Measurements from ENCODE around the gene TMEM258. TPM values are rescaled to one million over a fixed set of nuclear protein-coding genes. Genes with fewer than 3 reads are reported as not detected.

The TMEM258 gene
- total RNA-seq, 3 donors from 2014 or later = 35.4 to 55.4 (median 35.7) TPM

DNA sequence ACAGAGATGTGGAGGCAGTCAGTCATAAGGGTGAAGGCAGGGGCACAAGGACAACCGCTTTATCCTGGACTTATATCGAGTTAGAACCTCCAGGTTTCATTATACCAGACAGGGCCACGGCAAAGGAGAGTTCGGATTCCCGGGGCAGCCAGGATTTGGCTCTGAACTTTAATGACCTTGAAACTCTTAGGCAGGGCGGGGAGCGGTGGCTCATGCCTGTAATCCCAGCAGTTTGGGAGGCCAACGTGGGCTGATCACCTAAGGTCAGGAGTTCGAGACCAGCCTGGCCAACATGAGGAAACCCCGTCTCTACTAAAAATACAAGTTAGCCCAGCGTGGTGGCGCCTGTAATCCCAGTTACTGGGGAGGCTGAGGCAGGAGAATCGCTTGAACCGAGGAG, 41.0 kb downstream of the TMEM258 start:
- Histone ChIP-seq H3K36me3 (no peaks in the 10 kb centered on the region), H3K4me1 (no peaks in the 10 kb centered on the region), H3K27me3 (no peaks in the 10 kb centered on the region), H3K9me3 (no peaks in the 10 kb centered on the region), H3K27ac (no peak overlapping the region), H3K4me3 (no peak overlapping the region)
- TF ChIP-seq, protein P1, sequence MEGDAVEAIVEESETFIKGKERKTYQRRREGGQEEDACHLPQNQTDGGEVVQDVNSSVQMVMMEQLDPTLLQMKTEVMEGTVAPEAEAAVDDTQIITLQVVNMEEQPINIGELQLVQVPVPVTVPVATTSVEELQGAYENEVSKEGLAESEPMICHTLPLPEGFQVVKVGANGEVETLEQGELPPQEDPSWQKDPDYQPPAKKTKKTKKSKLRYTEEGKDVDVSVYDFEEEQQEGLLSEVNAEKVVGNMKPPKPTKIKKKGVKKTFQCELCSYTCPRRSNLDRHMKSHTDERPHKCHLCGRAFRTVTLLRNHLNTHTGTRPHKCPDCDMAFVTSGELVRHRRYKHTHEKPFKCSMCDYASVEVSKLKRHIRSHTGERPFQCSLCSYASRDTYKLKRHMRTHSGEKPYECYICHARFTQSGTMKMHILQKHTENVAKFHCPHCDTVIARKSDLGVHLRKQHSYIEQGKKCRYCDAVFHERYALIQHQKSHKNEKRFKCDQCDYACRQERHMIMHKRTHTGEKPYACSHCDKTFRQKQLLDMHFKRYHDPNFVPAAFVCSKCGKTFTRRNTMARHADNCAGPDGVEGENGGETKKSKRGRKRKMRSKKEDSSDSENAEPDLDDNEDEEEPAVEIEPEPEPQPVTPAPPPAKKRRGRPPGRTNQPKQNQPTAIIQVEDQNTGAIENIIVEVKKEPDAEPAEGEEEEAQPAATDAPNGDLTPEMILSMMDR (IDR thresholded peaks at IDR 0.05) = no peak
- TF ChIP-seq POLR2A (IDR thresholded peaks at IDR 0.05) (no peak), POLR2AphosphoS5 (IDR thresholded peaks at IDR 0.05) (no peak)
- no peak for DNase-seq (ENCODE audit: low spot score in 2 of 2)
- intact Hi-C loops (cut with DNase I; ENCODE audit: low total_unique reads) = no loop called here

DNA sequence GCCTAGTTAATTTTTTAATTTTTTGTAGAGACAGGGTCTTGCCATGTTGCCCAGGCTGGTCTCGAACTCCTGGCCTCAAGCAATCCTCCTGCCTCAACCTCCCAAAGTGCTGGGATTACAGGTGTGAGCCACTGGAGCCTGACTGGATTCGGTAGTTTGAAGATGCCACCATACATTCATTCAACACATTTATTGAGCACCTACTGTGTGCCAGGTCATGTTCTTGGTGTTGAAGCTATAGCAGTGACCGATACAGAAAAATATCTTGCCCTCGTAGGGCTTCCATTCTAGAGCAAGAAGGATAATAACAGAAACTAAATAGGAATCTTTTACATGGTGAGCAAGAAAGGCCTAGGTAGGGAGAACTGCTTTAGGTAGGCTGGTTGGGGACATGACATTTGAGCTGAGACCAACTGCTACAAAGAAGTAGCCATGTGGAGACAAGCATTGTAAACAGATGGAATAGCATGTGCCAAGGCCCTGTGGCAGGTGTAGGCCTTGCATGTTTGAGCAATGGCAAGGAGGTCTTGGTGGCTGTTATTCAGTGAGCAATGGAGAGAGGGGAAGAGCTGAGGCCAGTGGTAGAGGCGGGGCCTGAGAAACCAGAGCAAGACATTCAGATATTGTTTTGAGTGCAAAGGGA, 41.6 kb downstream of the TMEM258 start:
- DNase-seq (ENCODE audit: low spot score in 2 of 2) = no peak
- TF ChIP-seq POLR2AphosphoS5 (IDR thresholded peaks at IDR 0.05) (no peak), POLR2A (IDR thresholded peaks at IDR 0.05) (no peak)
- TF ChIP-seq, protein P1 (IDR thresholded peaks at IDR 0.05) = no peak
- H3K36me3 ChIP-seq = no peaks in the 10 kb centered on the region
- no peak overlapping the region for H3K27ac ChIP-seq
- H3K9me3 ChIP-seq = no peaks in the 10 kb centered on the region
- no peak overlapping the region for H3K4me3 ChIP-seq
- no peaks in the 10 kb centered on the region for H3K4me1 ChIP-seq
- intact Hi-C loops (cut with DNase I; ENCODE audit: low total_unique reads) = no loop called here
- H3K27me3 ChIP-seq = no peaks in the 10 kb centered on the region

DNA sequence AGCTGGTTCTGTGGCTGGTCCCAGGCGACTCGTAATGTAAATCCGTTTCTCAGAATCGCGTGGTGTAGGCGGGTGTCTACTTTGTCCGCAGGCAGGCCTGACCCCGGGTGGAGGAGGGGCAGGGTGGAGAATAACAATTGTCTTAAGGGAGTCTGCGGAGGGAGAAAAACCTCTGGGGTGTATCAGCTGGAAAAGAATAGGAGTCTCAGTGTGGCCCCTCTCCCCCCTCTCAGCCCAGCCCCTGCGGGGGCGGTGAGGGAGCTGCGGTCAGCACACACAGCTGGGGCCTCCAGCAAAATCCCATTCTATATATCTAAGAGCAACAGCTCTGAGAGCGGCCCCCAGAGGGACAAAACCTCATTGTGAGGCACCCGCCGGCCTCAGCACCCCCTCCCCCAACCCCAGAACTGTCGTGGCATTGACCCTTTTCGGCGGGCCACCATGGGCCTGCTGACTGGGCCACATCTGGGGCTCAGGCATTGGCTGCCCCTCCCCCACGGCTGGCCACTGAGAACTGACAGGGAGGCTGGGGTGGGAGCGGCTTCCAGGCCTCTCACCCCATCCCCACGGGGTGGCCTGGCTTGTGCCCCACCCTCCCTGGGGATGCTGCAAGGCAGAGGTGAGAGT, 42.7 kb downstream of the TMEM258 start:
- TF ChIP-seq POLR2A (IDR thresholded peaks at IDR 0.05) (no peak), POLR2AphosphoS5 (IDR thresholded peaks at IDR 0.05) (no peak)
- TF ChIP-seq, protein P1 (IDR thresholded peaks at IDR 0.05) = no peak
- Histone ChIP-seq H3K27me3 (no peaks in the 10 kb centered on the region), H3K9me3 (no peaks in the 10 kb centered on the region), H3K4me1 (no peaks in the 10 kb centered on the region), H3K4me3 (no peak overlapping the region), H3K36me3 (no peaks in the 10 kb centered on the region), H3K27ac (peak overlapping the region in 1 of 2 donors; percentile 7)
- intact Hi-C loops (cut with DNase I; ENCODE audit: low total_unique reads) = no loop called here
- no peak for DNase-seq (ENCODE audit: low spot score in 2 of 2)

DNA sequence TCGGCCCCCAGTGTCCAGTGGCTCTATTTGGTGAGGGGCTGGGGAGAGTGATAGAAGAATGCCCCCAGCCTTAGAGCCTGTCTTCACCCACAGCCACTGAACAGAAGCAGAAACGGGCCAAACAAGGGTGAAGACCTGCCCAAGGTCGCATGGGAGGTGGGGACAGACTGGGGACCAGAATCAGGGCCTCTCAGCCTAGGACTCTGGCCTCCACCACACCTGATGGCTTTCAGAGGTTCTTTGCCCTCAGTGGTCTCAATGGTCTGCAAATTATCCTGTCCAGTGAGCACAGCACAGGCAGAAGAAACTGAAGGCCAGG, 44.5 kb downstream of the TMEM258 start:
- Histone ChIP-seq H3K9me3 (no peaks in the 10 kb centered on the region), H3K4me1 (no peaks in the 10 kb centered on the region), H3K27me3 (no peaks in the 10 kb centered on the region), H3K27ac (peak overlapping the region in 1 of 2 donors; percentile 0), H3K36me3 (no peaks in the 10 kb centered on the region), H3K4me3 (no peak overlapping the region)
- no peak for DNase-seq (ENCODE audit: low spot score in 2 of 2)
- intact Hi-C loops (cut with DNase I; ENCODE audit: low total_unique reads) = no loop called here
- TF ChIP-seq, protein P1 (IDR thresholded peaks at IDR 0.05) = no peak
- TF ChIP-seq POLR2A (IDR thresholded peaks at IDR 0.05) = no peak
- TF ChIP-seq POLR2AphosphoS5 (IDR thresholded peaks at IDR 0.05) = no peak

DNA sequence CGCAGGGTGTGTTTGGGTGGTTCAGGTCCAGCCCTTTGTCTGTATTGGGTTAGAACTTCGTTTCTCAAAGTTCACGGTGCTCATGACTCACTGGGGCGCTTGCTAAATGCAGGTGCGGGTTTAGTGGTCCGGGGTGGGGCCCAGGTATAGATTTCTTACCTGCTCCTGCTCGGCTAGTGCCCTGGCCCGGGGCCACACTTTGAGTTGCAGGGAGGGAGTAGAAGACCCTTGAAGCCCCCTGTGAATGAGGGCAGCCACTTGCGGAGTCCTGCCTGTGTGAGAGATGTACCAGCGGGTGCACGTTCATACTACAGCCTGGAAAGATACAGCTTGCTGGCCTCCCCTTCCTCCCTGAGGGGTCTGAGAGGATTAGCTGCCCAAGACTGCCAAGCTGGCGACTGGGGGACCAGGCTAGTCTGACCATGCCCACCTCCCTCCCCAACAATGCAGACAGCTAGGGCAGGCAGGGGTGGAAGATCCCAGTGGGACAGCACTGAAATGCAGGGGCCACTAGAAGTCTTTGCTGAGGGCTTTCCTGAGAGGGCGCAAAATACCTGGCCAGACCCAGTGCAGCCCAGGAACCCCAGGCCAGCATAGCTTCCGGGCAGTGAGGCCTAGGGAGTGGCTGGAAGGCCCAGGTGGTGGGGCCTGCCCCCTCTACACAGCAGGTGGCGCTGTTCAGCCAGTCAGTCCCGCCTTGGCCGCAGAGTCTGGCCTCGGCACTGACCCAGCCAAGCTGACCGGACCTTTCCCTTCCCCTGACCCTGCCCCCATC, 45.0 kb downstream of the TMEM258 start:
- Histone ChIP-seq H3K27ac (no peak overlapping the region), H3K4me3 (no peak overlapping the region), H3K9me3 (no peaks in the 10 kb centered on the region), H3K36me3 (no peaks in the 10 kb centered on the region), H3K27me3 (no peaks in the 10 kb centered on the region), H3K4me1 (no peaks in the 10 kb centered on the region)
- no peak for TF ChIP-seq POLR2A (IDR thresholded peaks at IDR 0.05)
- TF ChIP-seq, protein P1 (IDR thresholded peaks at IDR 0.05) = peak in 2 of 3 donors; percentile 65 to 85
- peak in 1 of 2 donors; percentile 75 for DNase-seq (ENCODE audit: low spot score in 2 of 2)
- intact Hi-C loops (cut with DNase I; ENCODE audit: low total_unique reads) = no loop called here
